HPDE6-E6E7 (cell line): ENCODE data around the gene C11orf21.
"Not testable (repeated sequence)": the region's sequence is repeated elsewhere in the genome, so short reads cannot be mapped to it uniquely, and the experiment has no call there.

Experiments used
- DNase-seq: peaks from one replicate; pipeline ENCODE4 v3.0.0; 2011; ENCODE audit warnings: missing footprints; ENCODE audit errors: extremely low spot score

Gene C11orf21

GRCh38 chr11:2296913-2297622 lies 4.7 kb downstream of the C11orf21 start:
- no peak for DNase-seq

DNA sequence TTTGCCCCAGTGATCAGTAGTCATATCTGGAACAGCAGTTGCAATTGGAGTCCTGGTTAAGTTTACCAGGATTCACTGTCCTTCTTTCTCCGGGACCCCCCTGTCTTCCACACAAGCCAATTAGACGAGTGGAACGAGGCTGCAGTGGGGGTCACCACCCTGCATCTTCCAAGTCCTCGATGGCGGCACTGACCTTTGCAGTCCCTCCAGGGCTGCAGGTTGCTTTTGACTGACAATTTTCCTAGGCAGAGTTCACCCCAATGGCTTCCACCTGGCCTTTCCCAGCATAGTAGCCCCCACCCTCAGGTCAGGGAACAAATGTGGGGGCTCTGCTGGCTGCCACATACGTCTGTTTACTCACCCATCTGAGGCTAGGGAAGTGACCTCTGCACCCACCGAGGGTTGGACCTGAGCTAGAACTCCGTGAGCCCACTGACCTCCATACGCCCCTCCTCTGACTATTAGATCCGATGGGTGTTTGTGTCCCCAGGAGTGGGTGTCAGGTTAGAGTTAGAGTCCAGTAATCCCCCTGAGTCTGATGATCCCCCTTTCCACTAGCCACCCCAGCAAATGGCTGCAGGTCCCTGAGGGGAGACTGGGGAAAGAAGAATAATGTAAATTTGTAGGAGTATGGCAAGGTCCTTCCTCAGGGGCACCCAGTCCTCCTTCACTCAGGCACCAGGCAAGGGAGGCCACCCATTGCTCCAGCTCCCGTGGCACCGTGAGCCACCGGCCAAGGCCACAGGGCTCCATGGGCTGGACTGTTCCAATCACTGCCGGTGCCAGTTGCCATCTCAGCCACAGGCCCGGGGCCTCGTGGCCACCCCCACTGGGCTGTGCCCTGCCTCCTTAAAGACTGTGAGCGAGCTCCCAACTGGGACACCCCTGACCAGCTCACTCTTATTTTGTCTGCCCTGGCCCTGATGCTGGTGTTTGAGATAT lies 5.5 kb downstream of the C11orf21 start:
- no peak for DNase-seq

- DNase-seq, result no peak
Measured at GRCh38 chr11:2294926-2295290, 6.8 kb downstream of the C11orf21 start.

GRCh38 chr11:2293984-2294925 lies 7.5 kb downstream of the C11orf21 start:
- DNase-seq, result no peak

- DNase-seq, result no peak
Measured at GRCh38 chr11:2293531-2293971, 8.2 kb downstream of the C11orf21 start.

- DNase-seq, result no peak
Measured at GRCh38 chr11:2290351-2290841, 11.3 kb downstream of the C11orf21 start.

- no peak for DNase-seq
Measured at GRCh38 chr11:2289859-2290258, 11.9 kb downstream of the C11orf21 start.

GRCh38 chr11:2289350-2289749 lies 12.4 kb downstream of the C11orf21 start:
- no peak for DNase-seq

DNA sequence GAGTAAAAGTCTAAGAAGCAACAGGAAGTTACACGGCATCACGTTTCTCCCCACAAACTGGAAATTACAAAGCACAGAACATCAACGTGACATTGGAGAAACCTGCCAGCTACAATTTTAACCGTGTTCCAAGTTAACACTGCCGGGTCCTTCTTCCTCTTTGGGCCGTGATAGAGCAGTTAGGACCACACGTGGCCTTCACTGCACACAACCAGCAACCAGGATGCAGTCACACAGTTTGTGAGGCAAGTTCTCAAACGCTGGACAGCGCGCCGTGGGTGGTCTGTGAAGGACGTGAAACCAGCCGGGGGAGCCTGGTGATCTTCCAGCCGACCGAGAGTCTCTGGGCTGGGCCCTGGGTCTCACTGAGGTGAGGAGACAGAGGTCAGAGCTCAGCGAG lies 14.6 kb downstream of the C11orf21 start:
- no peak for DNase-seq

GRCh38 chr11:2286350-2286749 lies 15.4 kb downstream of the C11orf21 start:
- DNase-seq, result not testable (repeated sequence)

DNA sequence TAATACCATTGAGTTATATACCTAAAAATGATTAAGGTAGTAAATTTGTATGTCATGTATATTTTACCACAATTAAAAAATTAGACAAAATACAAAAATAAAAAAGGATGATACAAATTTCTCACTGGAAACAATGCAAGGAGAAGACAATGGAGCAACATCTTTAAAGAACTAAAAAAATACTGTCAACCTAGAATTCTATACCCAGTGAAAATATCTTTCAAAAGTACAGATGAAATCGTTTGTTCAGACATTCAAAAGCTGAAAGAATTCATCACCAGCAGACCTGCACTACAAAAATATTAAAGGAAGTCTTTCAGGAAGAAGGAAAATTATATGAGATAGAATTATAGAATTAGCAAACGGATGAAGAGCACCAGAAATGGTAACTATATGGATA lies 21.5 kb downstream of the C11orf21 start:
- no peak for DNase-seq

DNA sequence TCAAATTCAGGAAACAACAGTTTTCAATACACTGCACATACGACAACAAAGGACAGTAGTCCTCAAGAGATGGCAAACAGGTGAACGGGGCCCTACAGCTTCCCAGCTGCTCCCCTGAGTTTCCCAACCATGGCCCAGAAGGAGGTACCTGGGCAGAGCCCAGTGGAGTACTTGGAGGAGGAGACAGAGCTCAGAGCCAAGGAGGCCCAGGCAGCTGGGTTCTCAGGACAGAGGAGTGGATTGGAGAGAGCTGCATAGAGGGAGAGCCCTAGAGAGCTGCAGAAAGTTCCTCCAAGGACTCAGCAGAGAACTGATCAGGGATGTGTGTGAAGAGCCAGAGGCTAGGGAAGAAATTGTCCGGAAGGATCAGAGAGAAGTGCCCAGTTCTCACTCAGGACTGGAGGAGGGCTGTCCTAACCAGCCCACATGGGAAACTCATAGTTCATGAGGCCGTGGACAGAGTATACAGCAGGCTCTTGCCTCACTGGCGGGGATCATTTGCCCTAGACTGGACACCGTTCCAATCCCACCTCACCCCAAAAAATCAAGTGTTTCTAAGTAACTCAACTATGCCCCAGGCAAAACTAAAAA lies 23.7 kb downstream of the C11orf21 start:
- no peak for DNase-seq

- no peak for DNase-seq
Measured at GRCh38 chr11:2277008-2277346, 24.7 kb downstream of the C11orf21 start.

DNA sequence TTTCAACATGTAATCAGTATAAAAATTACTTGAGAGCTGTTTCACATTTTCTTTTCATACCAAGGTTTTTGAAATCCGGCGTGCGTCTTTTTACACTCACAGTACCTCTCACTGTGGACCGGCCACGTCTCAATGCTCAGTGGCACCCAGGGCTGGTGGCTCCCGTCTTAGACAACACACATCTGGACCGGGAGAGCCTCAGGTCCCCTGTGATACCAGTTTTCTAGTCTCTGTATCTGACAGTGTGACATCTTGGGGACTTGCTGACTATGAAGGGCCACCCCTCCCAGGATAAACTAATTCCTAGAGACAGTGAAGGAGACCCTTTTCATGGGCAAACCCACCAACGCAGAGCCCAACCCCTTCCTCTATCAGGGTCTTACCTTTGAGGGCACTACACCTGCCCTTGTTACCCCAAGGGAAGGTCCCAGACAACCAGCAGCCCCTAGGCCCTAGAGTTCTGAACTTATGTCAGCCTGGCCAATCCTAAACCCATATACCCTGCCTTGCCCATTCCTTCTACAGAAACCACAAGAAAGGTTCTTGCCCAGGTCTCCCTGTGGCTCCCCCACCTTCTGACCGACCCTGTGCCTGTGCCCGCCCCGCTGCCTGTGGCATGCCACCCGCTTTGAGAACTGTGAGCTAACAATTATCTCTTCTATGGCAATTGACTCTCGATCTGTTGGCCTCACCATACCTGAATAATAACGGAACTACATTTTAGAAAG lies 25.3 kb downstream of the C11orf21 start:
- DNase-seq, result no peak

DNA sequence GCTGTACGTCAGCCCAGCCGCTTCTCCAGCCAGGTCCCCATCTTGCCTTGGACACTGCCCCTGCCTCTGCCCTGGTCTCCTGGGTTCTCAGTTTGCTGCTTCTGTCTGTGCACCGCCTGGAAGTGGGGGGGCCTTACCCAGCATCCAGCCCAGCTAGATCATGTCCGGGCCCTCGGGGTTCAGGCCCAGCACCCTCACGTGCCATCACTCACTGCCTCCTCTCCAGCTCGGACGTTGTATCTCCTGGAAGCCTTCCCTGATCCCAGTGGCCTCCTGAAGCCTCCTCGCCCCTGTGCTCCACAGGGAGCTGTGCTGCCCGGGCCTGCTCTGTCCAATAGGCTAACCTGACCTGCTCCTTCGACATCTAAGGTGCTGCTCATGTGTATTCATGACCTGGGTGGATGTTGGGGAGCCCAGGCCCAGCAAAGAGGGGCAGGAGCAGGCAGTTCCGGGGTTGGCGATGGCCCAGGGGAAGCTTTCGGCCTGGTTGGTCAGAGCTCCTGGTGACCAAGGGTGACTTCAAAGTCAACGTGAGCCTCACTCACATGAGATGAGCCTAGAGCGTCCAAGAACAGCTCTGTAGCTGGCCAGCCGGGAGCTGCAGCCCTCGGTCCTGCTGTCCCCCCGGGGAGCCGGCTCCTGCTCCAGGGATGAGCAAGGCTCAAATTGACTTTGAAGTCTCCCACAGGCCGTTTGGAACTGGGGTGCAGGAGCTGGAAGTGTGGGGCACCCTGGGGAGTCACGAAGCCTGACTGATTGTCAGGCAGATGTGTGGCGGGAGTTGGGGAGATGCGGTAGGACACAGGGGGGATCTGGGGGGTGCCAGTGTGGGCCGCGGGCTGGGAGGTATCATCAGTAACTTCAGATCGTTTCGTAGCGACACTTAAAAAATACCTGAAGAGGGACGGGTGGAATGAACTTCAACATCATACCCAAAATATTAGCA lies 26.1 kb downstream of the C11orf21 start:
- DNase-seq, result no peak

- DNase-seq, result no peak
Measured at GRCh38 chr11:2273771-2274170, 27.9 kb downstream of the C11orf21 start.

DNA sequence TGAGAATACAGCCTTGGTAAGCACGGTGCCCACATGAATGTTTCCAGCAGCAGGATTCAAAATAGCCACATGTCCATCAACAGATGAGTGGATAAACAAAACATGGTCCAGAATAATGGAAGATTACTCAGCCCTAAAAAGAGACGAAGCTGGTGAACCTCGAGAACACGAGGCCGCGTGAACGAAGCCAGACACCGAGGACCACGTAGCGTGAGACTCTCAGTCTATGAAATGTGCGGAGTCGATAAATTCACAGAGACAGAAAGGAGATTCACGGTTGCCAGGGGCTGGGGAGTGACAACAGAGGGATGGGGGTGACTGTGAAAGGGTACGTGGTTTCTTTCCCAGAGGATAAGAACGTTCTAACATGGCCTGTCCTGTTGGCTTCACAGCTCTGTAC lies 28.4 kb downstream of the C11orf21 start:
- no peak for DNase-seq

DNA sequence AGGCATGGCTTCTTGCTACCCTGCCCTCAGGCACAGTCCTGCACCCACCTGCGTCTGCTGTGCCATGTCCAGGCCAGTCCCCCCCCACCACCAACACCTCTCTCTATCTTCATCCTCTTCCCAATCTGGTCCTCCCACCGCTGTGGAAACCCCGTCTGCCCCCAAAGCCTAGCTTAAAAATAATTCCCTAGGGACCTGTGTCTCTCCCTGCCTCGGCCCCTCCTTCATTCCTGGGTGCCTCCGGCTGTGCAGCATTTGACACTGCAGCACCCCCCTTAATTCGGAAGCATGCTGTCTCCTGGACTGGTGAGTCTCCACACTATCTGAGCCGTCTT lies 28.8 kb downstream of the C11orf21 start:
- no peak for DNase-seq

GRCh38 chr11:2272228-2272945 lies 29.3 kb downstream of the C11orf21 start:
- no peak for DNase-seq
